ENCODE results near the gene B4GALNT3. TPM values are rescaled to one million over a fixed set of nuclear protein-coding genes. Genes with fewer than 3 reads are reported as not detected.

B4GALNT3 gene
- total and polyA plus RNA-seq, 4 donors = 1.7 to 36.1 (median 13.0) TPM

DNA sequence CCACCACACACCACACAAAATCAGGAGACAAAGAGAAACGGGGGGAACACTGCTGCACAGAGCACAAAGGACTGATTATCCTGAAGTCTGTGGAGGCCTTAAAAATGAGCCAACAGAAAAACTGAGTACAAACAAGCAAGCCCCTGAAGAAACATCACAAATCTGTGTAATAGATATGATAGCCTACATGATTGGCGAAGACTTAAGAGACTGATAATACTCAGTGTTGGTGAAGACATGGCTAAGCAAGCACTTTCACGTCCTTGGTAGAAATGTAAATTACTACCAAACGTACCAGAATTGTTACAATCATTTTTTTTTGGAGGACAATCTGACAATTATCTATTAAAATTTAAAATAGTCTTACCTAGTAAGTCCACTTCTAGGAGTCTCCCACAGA lies 128.9 kb downstream of the B4GALNT3 start:
- TF ChIP-seq, protein P1, sequence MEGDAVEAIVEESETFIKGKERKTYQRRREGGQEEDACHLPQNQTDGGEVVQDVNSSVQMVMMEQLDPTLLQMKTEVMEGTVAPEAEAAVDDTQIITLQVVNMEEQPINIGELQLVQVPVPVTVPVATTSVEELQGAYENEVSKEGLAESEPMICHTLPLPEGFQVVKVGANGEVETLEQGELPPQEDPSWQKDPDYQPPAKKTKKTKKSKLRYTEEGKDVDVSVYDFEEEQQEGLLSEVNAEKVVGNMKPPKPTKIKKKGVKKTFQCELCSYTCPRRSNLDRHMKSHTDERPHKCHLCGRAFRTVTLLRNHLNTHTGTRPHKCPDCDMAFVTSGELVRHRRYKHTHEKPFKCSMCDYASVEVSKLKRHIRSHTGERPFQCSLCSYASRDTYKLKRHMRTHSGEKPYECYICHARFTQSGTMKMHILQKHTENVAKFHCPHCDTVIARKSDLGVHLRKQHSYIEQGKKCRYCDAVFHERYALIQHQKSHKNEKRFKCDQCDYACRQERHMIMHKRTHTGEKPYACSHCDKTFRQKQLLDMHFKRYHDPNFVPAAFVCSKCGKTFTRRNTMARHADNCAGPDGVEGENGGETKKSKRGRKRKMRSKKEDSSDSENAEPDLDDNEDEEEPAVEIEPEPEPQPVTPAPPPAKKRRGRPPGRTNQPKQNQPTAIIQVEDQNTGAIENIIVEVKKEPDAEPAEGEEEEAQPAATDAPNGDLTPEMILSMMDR (IDR thresholded peaks at IDR 0.05; ENCODE audit: control extremely low read depth, extremely low read depth) = no peak
- DNase-seq = no peak
- 98 to 99% methylated on average over 4 of the region's 4 CpGs for WGBS, 2 donors

DNA sequence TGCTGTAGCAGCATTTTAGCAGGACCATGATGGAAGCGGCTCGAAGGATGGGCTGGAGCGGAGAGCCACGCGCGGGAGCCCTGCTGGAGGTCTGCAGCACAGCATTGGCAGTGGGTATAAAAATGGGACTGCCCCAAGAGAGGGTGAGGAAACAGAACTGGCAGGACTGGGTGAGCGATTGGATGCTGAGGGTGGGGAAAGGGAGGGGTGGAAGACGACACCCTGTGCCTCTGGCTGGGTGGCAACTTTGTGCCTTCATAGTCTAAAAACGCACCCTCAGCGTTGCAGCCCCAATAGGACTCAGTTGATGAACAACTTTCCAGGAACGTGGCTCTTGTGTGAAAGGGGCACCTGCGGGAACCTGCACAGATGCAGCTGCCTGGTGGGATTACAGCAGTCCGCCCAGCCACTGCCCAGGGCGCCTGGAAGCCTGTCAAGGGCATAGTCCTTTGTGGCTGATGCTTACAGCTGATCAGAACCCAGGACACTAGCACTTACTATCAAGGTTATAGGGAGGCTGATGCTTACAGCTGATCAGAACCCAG lies 130.5 kb downstream of the B4GALNT3 start:
- Histone ChIP-seq H3K27me3 (ENCODE audit: control insufficient read depth in 3 of 3, insufficient read depth in 3 of 3, low read length in 2 of 3) (no peaks in the 10 kb centered on the region), H3K9me3 (ENCODE audit: control insufficient read depth in 4 of 4, insufficient read depth in 3 of 4, low read length in 3 of 4) (no peaks in the 10 kb centered on the region), H3K36me3 (ENCODE audit: control insufficient read depth in 4 of 4, insufficient read depth in 4 of 4, low read length in 4 of 4) (no peaks in the 10 kb centered on the region), H3K4me1 (ENCODE audit: control insufficient read depth in 5 of 5, insufficient read depth in 5 of 5, low read length in 5 of 5) (peaks cover 1 to 8% (median 6%) of the 10 kb centered on the region in 5 donors), H3K9ac (ENCODE audit: insufficient read depth in 1 of 2, low read length in 2 of 2) (no peak overlapping the region), H3K4me3 (no peak overlapping the region), H3K27ac (ENCODE audit: low read depth in 1 of 2, low read length in 1 of 2) (peak overlapping the region in 1 of 2 donors; percentile 92)
- no peak for ATAC-seq (ENCODE audit: insufficient read depth, low FRiP score)
- DNase-seq = no peak
- TF ChIP-seq, protein P1 (IDR thresholded peaks at IDR 0.05; ENCODE audit: control extremely low read depth, extremely low read depth) = no peak
- 81 to 91% methylated on average over 14 of the region's 14 CpGs for WGBS, 2 donors

More for the DNA sequence above, 128.9 kb downstream of the B4GALNT3 start:
- H3K27me3 ChIP-seq (ENCODE audit: control insufficient read depth in 3 of 3, insufficient read depth in 3 of 3, low read length in 2 of 3) = no peaks in the 10 kb centered on the region
- no peaks in the 10 kb centered on the region for H3K9me3 ChIP-seq (ENCODE audit: control insufficient read depth in 4 of 4, insufficient read depth in 3 of 4, low read length in 3 of 4)
- peak overlapping the region in 1 of 2 donors; percentile 26 for H3K27ac ChIP-seq (ENCODE audit: low read depth in 1 of 2, low read length in 1 of 2)
- peaks cover 1 to 8% (median 6%) of the 10 kb centered on the region in 5 donors for H3K4me1 ChIP-seq (ENCODE audit: control insufficient read depth in 5 of 5, insufficient read depth in 5 of 5, low read length in 5 of 5)
- ATAC-seq (ENCODE audit: insufficient read depth, low FRiP score) = no peak
- H3K4me3 ChIP-seq = no peak overlapping the region
- H3K9ac ChIP-seq (ENCODE audit: insufficient read depth in 1 of 2, low read length in 2 of 2) = no peak overlapping the region
- H3K36me3 ChIP-seq (ENCODE audit: control insufficient read depth in 4 of 4, insufficient read depth in 4 of 4, low read length in 4 of 4) = no peaks in the 10 kb centered on the region

DNA sequence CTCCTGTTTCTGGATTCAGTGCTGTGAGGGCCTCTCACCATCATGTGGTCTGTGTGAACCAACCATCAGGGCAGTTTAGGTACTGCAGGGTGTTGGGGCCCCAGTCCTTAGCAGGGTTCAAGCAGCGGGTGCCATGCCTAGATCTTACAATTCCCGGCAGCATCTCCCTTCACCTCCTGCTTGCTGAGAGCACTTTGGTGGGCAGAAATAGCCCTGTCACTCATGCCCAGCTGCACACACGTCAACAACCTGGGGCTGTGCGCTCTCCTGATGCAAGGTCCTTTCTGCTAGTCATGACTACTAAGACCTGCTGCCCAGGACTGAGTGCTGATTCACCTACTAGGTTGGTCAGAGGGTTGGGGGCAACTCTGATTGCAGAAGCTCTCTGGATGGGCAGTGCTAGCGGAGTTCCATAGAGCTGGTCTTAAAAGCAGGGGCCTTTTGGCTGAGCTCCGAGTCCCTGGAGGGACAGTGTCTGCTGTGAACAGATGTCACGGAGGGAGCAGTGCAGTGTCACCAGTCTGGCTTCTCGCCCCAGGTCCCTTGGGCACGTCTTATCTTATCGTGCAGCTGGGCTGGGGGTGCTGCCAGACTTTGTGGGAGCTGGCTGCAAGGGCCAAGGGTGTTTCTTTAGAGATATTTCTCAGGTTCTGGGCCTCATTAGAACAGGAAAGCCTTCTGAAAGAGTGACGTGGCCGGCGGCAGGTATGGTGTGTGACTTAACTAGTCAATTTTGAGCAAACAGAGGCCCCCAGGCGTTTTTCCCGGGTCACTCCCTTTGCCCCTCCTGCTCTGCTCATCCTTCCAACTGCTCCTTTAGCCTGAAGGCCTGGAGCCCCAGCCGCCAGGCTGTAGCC lies 131.7 kb downstream of the B4GALNT3 start:
- TF ChIP-seq, protein P1 (IDR thresholded peaks at IDR 0.05; ENCODE audit: control extremely low read depth, extremely low read depth) = no peak
- H3K27ac ChIP-seq (ENCODE audit: low read depth in 1 of 2, low read length in 1 of 2) = peak overlapping the region in 1 of 2 donors; percentile 90
- WGBS, 2 donors = 48 to 66% methylated on average over 16 of the region's 16 CpGs

More for the DNA sequence above, 131.7 kb downstream of the B4GALNT3 start:
- H3K4me3 ChIP-seq = no peak overlapping the region
- no peak overlapping the region for H3K9ac ChIP-seq (ENCODE audit: insufficient read depth in 1 of 2, low read length in 2 of 2)
- DNase-seq (peak; percentile 21 to 37 (median 32)), ATAC-seq (ENCODE audit: insufficient read depth, low FRiP score) (no peak)
- peaks cover 1 to 8% (median 6%) of the 10 kb centered on the region in 5 donors for H3K4me1 ChIP-seq (ENCODE audit: control insufficient read depth in 5 of 5, insufficient read depth in 5 of 5, low read length in 5 of 5)
- no peaks in the 10 kb centered on the region for H3K36me3 ChIP-seq (ENCODE audit: control insufficient read depth in 4 of 4, insufficient read depth in 4 of 4, low read length in 4 of 4)
- H3K27me3 ChIP-seq (ENCODE audit: control insufficient read depth in 3 of 3, insufficient read depth in 3 of 3, low read length in 2 of 3) = no peaks in the 10 kb centered on the region
- H3K9me3 ChIP-seq (ENCODE audit: control insufficient read depth in 4 of 4, insufficient read depth in 3 of 4, low read length in 3 of 4) = no peaks in the 10 kb centered on the region

Measured in lung (tissue), 12 donors.